ENCODE measurements around the gene LRRC9.

DNA sequence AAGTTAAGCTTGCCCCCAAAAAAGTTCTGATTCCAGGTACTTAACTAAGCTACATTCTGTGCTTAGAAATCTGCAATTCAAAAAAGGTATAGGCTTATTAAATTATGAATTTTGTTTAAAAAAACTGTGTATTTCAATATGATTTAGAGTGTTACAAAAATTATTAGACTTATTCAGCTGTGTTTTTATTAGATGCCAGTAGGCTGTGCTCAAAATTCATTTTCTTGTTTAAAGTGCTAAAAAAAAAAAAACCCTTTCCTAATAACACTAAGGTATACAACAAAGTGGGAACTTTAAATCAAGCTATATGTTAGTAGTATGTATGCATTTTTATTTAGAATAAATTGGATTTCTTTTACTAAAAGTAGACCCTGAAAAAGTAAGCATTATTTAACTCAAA is 25.0 kb downstream of the LRRC9 start:
- TF ChIP-seq, protein P1, sequence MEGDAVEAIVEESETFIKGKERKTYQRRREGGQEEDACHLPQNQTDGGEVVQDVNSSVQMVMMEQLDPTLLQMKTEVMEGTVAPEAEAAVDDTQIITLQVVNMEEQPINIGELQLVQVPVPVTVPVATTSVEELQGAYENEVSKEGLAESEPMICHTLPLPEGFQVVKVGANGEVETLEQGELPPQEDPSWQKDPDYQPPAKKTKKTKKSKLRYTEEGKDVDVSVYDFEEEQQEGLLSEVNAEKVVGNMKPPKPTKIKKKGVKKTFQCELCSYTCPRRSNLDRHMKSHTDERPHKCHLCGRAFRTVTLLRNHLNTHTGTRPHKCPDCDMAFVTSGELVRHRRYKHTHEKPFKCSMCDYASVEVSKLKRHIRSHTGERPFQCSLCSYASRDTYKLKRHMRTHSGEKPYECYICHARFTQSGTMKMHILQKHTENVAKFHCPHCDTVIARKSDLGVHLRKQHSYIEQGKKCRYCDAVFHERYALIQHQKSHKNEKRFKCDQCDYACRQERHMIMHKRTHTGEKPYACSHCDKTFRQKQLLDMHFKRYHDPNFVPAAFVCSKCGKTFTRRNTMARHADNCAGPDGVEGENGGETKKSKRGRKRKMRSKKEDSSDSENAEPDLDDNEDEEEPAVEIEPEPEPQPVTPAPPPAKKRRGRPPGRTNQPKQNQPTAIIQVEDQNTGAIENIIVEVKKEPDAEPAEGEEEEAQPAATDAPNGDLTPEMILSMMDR (IDR thresholded peaks at IDR 0.05), result no peak
- TF ChIP-seq POLR2A (IDR thresholded peaks at IDR 0.05), result no peak
